Left lung (tissue), 14 donors: ENCODE results near the gene PPP3R1. TPM values are rescaled to one million over a fixed set of nuclear protein-coding genes. Genes with fewer than 3 reads are reported as not detected.
A peak's percentile ranks its signal among the peaks of the same experiment; 100 is the strongest.

ENCODE experiments used
- ATAC-seq: fragments of 200-7000 bp; cut with Tn5 transposase; one replicate; pipeline ENCODE4 v1.9.1; 2020; ENCODE audit warnings: moderate library complexity
- DNase-seq, 4 donors: peaks; one replicate each; pipeline ENCODE4 v3.0.0-alpha.2; 2013 to 2020
- H3K27ac ChIP-seq, 2 donors: fragments of 200-600 bp; sonication (generic) in 1 of 2; one replicate each; pipeline versions ENCODE4 v1.5.0 to v1.8.0; 2020 to 2021
- H3K27me3 ChIP-seq, 2 donors: fragments of 200-600 bp; sonication (generic) in 1 of 2; one replicate each; pipeline versions ENCODE4 v1.5.0 to v1.8.0; 2020 to 2021
- H3K36me3 ChIP-seq, 2 donors: fragments of 200-600 bp; sonication (generic) in 1 of 2; one replicate each; pipeline versions ENCODE4 v1.5.0 to v1.8.0; 2020 to 2021
- H3K4me1 ChIP-seq, 2 donors: fragments of 200-600 bp; one replicate each; pipeline ENCODE4 v1.8.0; 2021
- H3K4me3 ChIP-seq, 2 donors: fragments of 200-600 bp; sonication (generic) in 1 of 2; one replicate each; pipeline versions ENCODE4 v1.5.0 to v1.8.0; 2020 to 2021; ENCODE audit warnings: mild to moderate bottlenecking in 1 of 2
- H3K9me3 ChIP-seq, 2 donors: fragments of 200-600 bp; sonication (generic) in 1 of 2; one replicate each; pipeline versions ENCODE4 v1.5.0 to v1.8.0; 2020 to 2021
- CTCF ChIP-seq, 2 donors: fragments of 200-600 bp; sonication (generic) in 1 of 2; IDR thresholded peaks; one replicate each; pipeline versions ENCODE4 v1.5.0 to v1.8.0; 2021; ENCODE audit warnings: antibody characterized with exemption in 2 of 2
- intact Hi-C, 2 donors: fragments of 100-400 bp; cut with DNase I; formaldehyde crosslinking; loops; one replicate each; pipeline versions ENCODE4 v1.11.2 to v1.14.2; 2022
- long read RNA-seq, 12 donors: library from polyadenylated mRNA in 2 of 12; unstranded in 2 of 12; transcript quantifications; one replicate each; pipeline ENCODE4 v2.0.0 and lab custom pipeline, GENCODE V29; 2019 to 2026
- polyA plus RNA-seq, 6 donors: library from polyadenylated mRNA; unstranded; fragments of 120-200 nt; gene quantifications; one replicate each; pipeline ENCODE4 v1.2.1, GENCODE V29; 2013; ENCODE audit not compliant: insufficient read length in 6 of 6
- total RNA-seq, 2 donors: library from RNA; stranded (reverse); fragmentation: NEBNext Ultra II Directional; extraction: Animal tissue kit (Norgen Biotek cat#: 25700); gene quantifications; one replicate each; pipeline ENCODE4 v1.2.1, GENCODE V29; 2021
- donor health status: DM: no; HTN: yes; CAD: no.
- donor health status: DM: no; HTN: no; CAD: no.

The PPP3R1 gene
- 10 to 100 TPM; 50.2 to 69.0 TPM for total RNA-seq
- polyA plus RNA-seq, result 10 to 100 TPM; 58.0 to 74.2 (median 66.9) TPM
- long read RNA-seq, donor 1, transcript PPP3R1-201 (6 exons, 3,023 nt), result major isoform, 16 of 17 reads
- long read RNA-seq, donor 1, partial matches to known transcripts, result 0 of 17 reads
- long read RNA-seq, donor 1, other reads (novel, unspliced or antisense), result 0 of 17 reads
- long read RNA-seq, donor 2, transcript PPP3R1-201 (6 exons, 3,023 nt), result major isoform, 21 of 21 reads
- long read RNA-seq, donor 2, partial matches to known transcripts, result 0 of 21 reads
- long read RNA-seq, donor 2, other reads (novel, unspliced or antisense), result 0 of 21 reads
- long read RNA-seq, donor 3, transcript PPP3R1-201 (6 exons, 3,023 nt), result major isoform, 19 of 19 reads
- long read RNA-seq, donor 3, partial matches to known transcripts, result 0 of 19 reads
- long read RNA-seq, donor 3, other reads (novel, unspliced or antisense), result 0 of 19 reads
- long read RNA-seq, donor 4, result 0 reads
- long read RNA-seq, donor 5, transcript PPP3R1-201 (6 exons, 3,023 nt), result major isoform, 18 of 18 reads
- long read RNA-seq, donor 5, partial matches to known transcripts, result 0 of 18 reads
- long read RNA-seq, donor 5, other reads (novel, unspliced or antisense), result 0 of 18 reads
- long read RNA-seq, donor 6, transcript PPP3R1-201 (6 exons, 3,023 nt), result major isoform, 12 of 17 reads
- long read RNA-seq, donor 6, partial matches to known transcripts, result 5 of 17 reads
- long read RNA-seq, donor 6, other reads (novel, unspliced or antisense), result 0 of 17 reads
- long read RNA-seq, donor 7, transcript PPP3R1-201 (6 exons, 3,023 nt), result major isoform, 8 of 8 reads
- long read RNA-seq, donor 7, partial matches to known transcripts, result 0 of 8 reads
- long read RNA-seq, donor 7, other reads (novel, unspliced or antisense), result 0 of 8 reads
- long read RNA-seq, donor 8, transcript PPP3R1-201 (6 exons, 3,023 nt), result major isoform, 15 of 15 reads
- long read RNA-seq, donor 8, partial matches to known transcripts, result 0 of 15 reads
- long read RNA-seq, donor 8, other reads (novel, unspliced or antisense), result 0 of 15 reads
- long read RNA-seq, donor 9, result 0 reads
- long read RNA-seq, donor 10, result 0 reads
- long read RNA-seq, donor 11, transcript PPP3R1-201 (6 exons, 3,023 nt), result major isoform, 55 of 68 reads
- long read RNA-seq, donor 11, partial matches to known transcripts, result 13 of 68 reads
- long read RNA-seq, donor 11, other reads (novel, unspliced or antisense), result 0 of 68 reads
- long read RNA-seq, donor 12, transcript PPP3R1-201 (6 exons, 3,023 nt), result major isoform, 8 of 8 reads
- long read RNA-seq, donor 12, partial matches to known transcripts, result 0 of 8 reads
- long read RNA-seq, donor 12, other reads (novel, unspliced or antisense), result 0 of 8 reads

GRCh38 chr2:68252400-68253218 is at the start of gene PPP3R1:
TSS of gene PPP3R1 (minus strand) at chr2:68252532. CDS start at chr2:68252127, 405 bp downstream.
- ATAC-seq (peak; percentile 92), DNase-seq (peak; percentile 95 to 98 (median 97))
- Histone ChIP-seq H3K36me3 (no peaks in the 10 kb centered on the region), H3K9me3 (no peaks in the 10 kb centered on the region), H3K27me3 (no peaks in the 10 kb centered on the region), H3K27ac (peak within 1 kb of the TSS; percentile 96 to 99), H3K4me1 (peaks cover 15 to 61% of the 10 kb centered on the region in 2 donors), H3K4me3 (peak within 1 kb of the TSS; percentile 75 to 81)
- intact Hi-C loops, result no loop called here
- no peak for TF ChIP-seq CTCF (IDR thresholded peaks at IDR 0.05)

GRCh38 chr2:68295516-68295915 is 43.2 kb upstream of the PPP3R1 start:
- DNase-seq (no peak), ATAC-seq (no peak)
- intact Hi-C loops, result no loop called here

GRCh38 chr2:68294913-68295312 is 42.6 kb upstream of the PPP3R1 start:
- no peak for DNase-seq
- peaks cover 0 to 9% of the 10 kb centered on the region in 2 donors for H3K4me1 ChIP-seq
- no peaks in the 10 kb centered on the region for H3K27me3 ChIP-seq
- intact Hi-C loops, result no loop called here
- H3K27ac ChIP-seq, result no peak overlapping the region
- TF ChIP-seq CTCF (IDR thresholded peaks at IDR 0.05), result no peak
- no peak overlapping the region for H3K4me3 ChIP-seq
- no peaks in the 10 kb centered on the region for H3K9me3 ChIP-seq
- no peak for ATAC-seq
- H3K36me3 ChIP-seq, result no peaks in the 10 kb centered on the region

More at GRCh38 chr2:68295516-68295915, 43.2 kb upstream of the PPP3R1 start:
- Histone ChIP-seq H3K27me3 (no peaks in the 10 kb centered on the region), H3K27ac (no peak overlapping the region), H3K4me1 (peaks cover 0 to 9% of the 10 kb centered on the region in 2 donors), H3K4me3 (no peak overlapping the region), H3K36me3 (no peaks in the 10 kb centered on the region), H3K9me3 (no peaks in the 10 kb centered on the region)
- no peak for TF ChIP-seq CTCF (IDR thresholded peaks at IDR 0.05)

- no peaks in the 10 kb centered on the region for H3K36me3 ChIP-seq
- no peak for TF ChIP-seq CTCF (IDR thresholded peaks at IDR 0.05)
- H3K9me3 ChIP-seq, result no peaks in the 10 kb centered on the region
- peaks cover 0 to 9% of the 10 kb centered on the region in 2 donors for H3K4me1 ChIP-seq
- H3K27ac ChIP-seq, result no peak overlapping the region
- no peaks in the 10 kb centered on the region for H3K27me3 ChIP-seq
- no peak for ATAC-seq
- intact Hi-C loops, result no loop called here
- no peak overlapping the region for H3K4me3 ChIP-seq
- no peak for DNase-seq
Observed at GRCh38 chr2:68294187-68294586, 41.9 kb upstream of the PPP3R1 start.
